ENCODE measurements around the gene GJB2. TPM values are rescaled to one million over a fixed set of nuclear protein-coding genes. Genes with fewer than 3 reads are reported as not detected.

GJB2 gene
- total and polyA plus RNA-seq, 2 of the 8 experiments (the other 6 are each of a cell fraction or from before 2014, with no cell fraction given) = 0.20 to 0.21 TPM

DNA sequence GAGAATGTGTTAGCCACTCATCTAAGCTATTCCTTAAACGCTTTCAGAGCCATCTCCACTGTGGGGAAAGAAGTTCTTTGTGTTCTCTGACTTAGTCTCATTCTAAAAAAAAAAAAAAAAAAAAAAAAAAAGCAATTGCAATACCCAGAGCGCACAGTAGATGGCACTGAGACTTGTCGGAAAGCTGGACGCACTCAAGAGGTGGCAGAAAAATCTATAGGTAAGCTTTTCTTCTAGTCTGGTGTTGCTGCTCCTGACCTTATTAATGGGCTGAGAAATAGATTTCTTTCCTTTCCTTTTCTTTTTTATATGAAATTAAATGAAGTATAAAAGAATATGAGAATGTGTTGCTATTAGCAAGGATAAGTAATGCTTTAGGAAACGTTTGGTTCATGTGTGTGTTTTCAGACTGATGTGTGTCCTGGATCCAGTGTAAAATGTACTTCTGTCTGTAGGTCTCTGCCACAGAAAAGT lies 4.7 kb upstream of the GJB2 start:
- no peak for DNase-seq (ENCODE audit: low read depth in 1 of 2, low spot score in 2 of 2)
- ChIA-PET CTCF (ENCODE audit: partially characterized antibody) (interaction anchor here (0.6 to 4.6 kb wide), 44 partner anchors 9 to 1270 kb away, joined by 3 to 23 read pairs (median 3); no protein-coding TSS in a partner anchor), POLR2A (ENCODE audit: partially characterized antibody) (no interaction called here)
- FAIRE-seq = no peak
- Histone ChIP-seq H3K79me2 (ENCODE audit: control insufficient read depth in 1 of 2, insufficient read depth in 2 of 2, low read length in 2 of 2) (no peaks in the 10 kb centered on the region), H2BK5ac (ENCODE audit: low read depth, low read length) (no peak overlapping the region), H3K4ac (replicated peaks; ENCODE audit: insufficient read length, low read depth, low read length) (no peak overlapping the region), H3K79me1 (ENCODE audit: low read depth, low read length) (no peaks in the 10 kb centered on the region), H3K27ac (ENCODE audit: low read depth, low read length) (no peak overlapping the region), H3K23me2 (ENCODE audit: low read depth, low read length) (no peaks in the 10 kb centered on the region; the same call in 1 of the 2 replicates), H3K9ac (replicated peaks in 1 of 4; ENCODE audit: extremely low read depth in 1 of 4, low read depth in 3 of 4, low read length in 3 of 4) (no peak overlapping the region), H3K56ac (replicated peaks; ENCODE audit: insufficient read length, low read depth, low read length) (no peak overlapping the region), H2AK5ac (ENCODE audit: low read depth, low read length) (no peak overlapping the region), H2BK15ac (ENCODE audit: low read length) (no peak overlapping the region), H4K20me1 (replicated peaks in 1 of 2; ENCODE audit: control insufficient read depth in 1 of 2, insufficient read depth in 2 of 2, low read length in 2 of 2) (peaks cover 0 to 7% of the 10 kb centered on the region in 2 experiments), H2AFZ (ENCODE audit: low read length) (no peak overlapping the region), H2BK12ac (ENCODE audit: low read depth, low read length) (no peak overlapping the region), H3K9me3 (ENCODE audit: insufficient read depth in 2 of 2, low read depth in 1 of 2, low read length in 1 of 2) (peaks cover 0 to 3% of the 10 kb centered on the region in 2 experiments; a peak in 1 of 4 replicates), H4K5ac (ENCODE audit: insufficient read length, low read depth, low read length) (no peak overlapping the region), H2BK120ac (replicated peaks; ENCODE audit: low read depth, low read length) (no peak overlapping the region), H4K91ac (replicated peaks; ENCODE audit: insufficient read length, low read length) (no peak overlapping the region), H3K23ac (ENCODE audit: insufficient read length) (no peak overlapping the region), H3K14ac (ENCODE audit: insufficient read length) (no peak overlapping the region), H3K4me2 (ENCODE audit: insufficient read depth in 1 of 2, low read depth in 2 of 2, low read length in 2 of 2) (no peak overlapping the region), H2BK20ac (ENCODE audit: low read length) (no peak overlapping the region), H3K4me3 (ENCODE audit: extremely low read depth in 1 of 4, insufficient read depth in 2 of 4, low read depth in 3 of 4, low read length in 4 of 4) (no peak overlapping the region), H4K8ac (ENCODE audit: extremely low read depth, insufficient read depth, low read length) (no peak overlapping the region), H3K18ac (ENCODE audit: extremely low read depth, low read length) (no peak overlapping the region), H3K27me3 (replicated peaks in 1 of 4; ENCODE audit: control insufficient read depth in 3 of 4, extremely low read depth in 1 of 4, insufficient read depth in 3 of 4, low read length in 3 of 4) (peaks cover 28 to 49% (median 45%) of the 10 kb centered on the region in 4 experiments), H3K4me1 (replicated peaks in 1 of 4; ENCODE audit: control insufficient read depth in 3 of 4, insufficient read depth in 4 of 4, low read length in 3 of 4) (peaks cover 0 to 9% (median 3%) of the 10 kb centered on the region in 4 experiments; a peak in 5 of 7 replicates), H3K36me3 (ENCODE audit: control insufficient read depth in 2 of 4, insufficient read depth in 4 of 4, low read length in 3 of 4) (no peaks in the 10 kb centered on the region; a peak in 1 of 8 replicates)
- 12% methylated on average over 4 of the region's 5 CpGs; no CpG with 5 or more reads in 1 of the 2 experiments for WGBS, 2 experiments (ENCODE audit: extremely low coverage in 1 of 2, insufficient coverage in 1 of 2, insufficient read length in 1 of 2, insufficient replicate concordance in 2 of 2, low coverage in 1 of 2, low lambda C conversion rate in 2 of 2, missing lambda C conversion rate in 1 of 2)
- TF ChIP-seq, protein P1, sequence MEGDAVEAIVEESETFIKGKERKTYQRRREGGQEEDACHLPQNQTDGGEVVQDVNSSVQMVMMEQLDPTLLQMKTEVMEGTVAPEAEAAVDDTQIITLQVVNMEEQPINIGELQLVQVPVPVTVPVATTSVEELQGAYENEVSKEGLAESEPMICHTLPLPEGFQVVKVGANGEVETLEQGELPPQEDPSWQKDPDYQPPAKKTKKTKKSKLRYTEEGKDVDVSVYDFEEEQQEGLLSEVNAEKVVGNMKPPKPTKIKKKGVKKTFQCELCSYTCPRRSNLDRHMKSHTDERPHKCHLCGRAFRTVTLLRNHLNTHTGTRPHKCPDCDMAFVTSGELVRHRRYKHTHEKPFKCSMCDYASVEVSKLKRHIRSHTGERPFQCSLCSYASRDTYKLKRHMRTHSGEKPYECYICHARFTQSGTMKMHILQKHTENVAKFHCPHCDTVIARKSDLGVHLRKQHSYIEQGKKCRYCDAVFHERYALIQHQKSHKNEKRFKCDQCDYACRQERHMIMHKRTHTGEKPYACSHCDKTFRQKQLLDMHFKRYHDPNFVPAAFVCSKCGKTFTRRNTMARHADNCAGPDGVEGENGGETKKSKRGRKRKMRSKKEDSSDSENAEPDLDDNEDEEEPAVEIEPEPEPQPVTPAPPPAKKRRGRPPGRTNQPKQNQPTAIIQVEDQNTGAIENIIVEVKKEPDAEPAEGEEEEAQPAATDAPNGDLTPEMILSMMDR (IDR thresholded peaks at IDR 0.05; ENCODE audit: control extremely low read depth in 1 of 3, insufficient read depth in 1 of 3, low read depth in 1 of 3, low read length in 3 of 3) = peak; percentile 37 to 58 (median 53)
- TF ChIP-seq RAD21 (IDR thresholded peaks at IDR 0.05 in 1 of 2, conservative IDR thresholded peaks at IDR 0.05 in 1 of 2; ENCODE audit: low read depth in 2 of 2, low read length in 2 of 2) = peak; percentile 74 to 77
- TF ChIP-seq SRF (IDR thresholded peaks at IDR 0.05; ENCODE audit: low read depth, low read length) = no peak
